ENCODE measurements around the gene FLT1.

DNA sequence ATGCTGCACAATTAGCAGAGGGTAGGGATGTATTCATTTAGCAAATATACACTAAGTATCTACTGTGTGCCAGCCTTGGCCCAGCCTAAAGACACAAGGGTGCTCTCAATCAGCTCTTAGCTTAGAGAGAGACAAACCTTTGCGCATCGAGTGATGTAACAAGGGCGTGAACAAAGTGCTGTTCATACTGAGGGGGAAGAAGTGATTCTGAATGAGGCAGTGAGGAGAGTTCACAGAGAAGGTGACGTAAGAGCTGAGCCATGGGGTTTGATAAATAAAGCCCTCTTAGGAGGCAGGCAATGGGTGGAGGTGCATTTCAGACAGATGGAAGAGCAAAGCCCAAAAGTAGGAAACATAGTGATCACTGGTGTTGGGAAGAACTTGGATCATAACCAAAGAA, 68.5 kb downstream of the FLT1 start:
- TF ChIP-seq ZNF274 (IDR thresholded peaks at IDR 0.05; ENCODE audit: low read depth, low read length) = no peak
- TF ChIP-seq SUZ12 (IDR thresholded peaks at IDR 0.05; ENCODE audit: extremely low read depth, insufficient read depth, insufficient read length) = no peak
- TF ChIP-seq YY1 (IDR thresholded peaks at IDR 0.05; ENCODE audit: insufficient read depth, insufficient read length) = no peak

All from NT2/D1 (cell line).